ENCODE results near the gene B3GNT3. TPM values are rescaled to one million over a fixed set of nuclear protein-coding genes. Genes with fewer than 3 reads are reported as not detected.
A peak's percentile ranks its signal among the peaks of the same experiment; 100 is the strongest.

Gene B3GNT3
- total RNA-seq, 1 donor from 2014 or later, result 0.36 TPM

- Histone ChIP-seq H3K9me3 (ENCODE audit: insufficient read depth, low read depth, low read length) (no peaks in the 10 kb centered on the region), H4K20me1 (ENCODE audit: insufficient read depth, low read length) (peaks cover 56% of the 10 kb centered on the region), H3K4me3 (ENCODE audit: insufficient read depth, low read depth, low read length) (peak overlapping the region; percentile 96), H3K27ac (ENCODE audit: low read depth, low read length) (peak overlapping the region; percentile 76), H2AFZ (ENCODE audit: low read depth, low read length) (no peak overlapping the region), H3K27me3 (ENCODE audit: insufficient read depth, low read length) (no peaks in the 10 kb centered on the region), H3K4me1 (ENCODE audit: insufficient read depth, low read length) (peaks cover 16% of the 10 kb centered on the region), H3K79me2 (ENCODE audit: insufficient read depth, low read length) (peaks cover 36% of the 10 kb centered on the region), H3K36me3 (ENCODE audit: insufficient read depth, low read length) (peaks cover 28% of the 10 kb centered on the region), H3K9ac (ENCODE audit: low read length) (peak overlapping the region; percentile 99), H3K4me2 (ENCODE audit: low read length) (peak overlapping the region; percentile 98)
- TF ChIP-seq EZH2 (IDR thresholded peaks at IDR 0.05; ENCODE audit: insufficient read depth, low read length) (no peak), CTCF (IDR thresholded peaks at IDR 0.05; ENCODE audit: insufficient read depth, low read depth, low read length) (no peak)
- Mint-ChIP-seq H3K27me3 (ENCODE audit: low read depth, unreplicated experiment) (peaks cover 2% of the 10 kb centered on the region), H3K27ac (ENCODE audit: unreplicated experiment) (peak overlapping the region; percentile 99), H3K36me3 (ENCODE audit: low read depth, unreplicated experiment) (peaks cover 26% of the 10 kb centered on the region), H3K4me1 (ENCODE audit: low read depth, unreplicated experiment) (peaks cover 16% of the 10 kb centered on the region), H3K9me3 (ENCODE audit: unreplicated experiment) (no peaks in the 10 kb centered on the region), H3K4me3 (ENCODE audit: unreplicated experiment) (peak overlapping the region; percentile 99)
- DNase-seq (ENCODE audit: low read depth), result no peak
- FAIRE-seq, result no peak
These were observed 65.5 kb downstream of the B3GNT3 start for GRCh38 chr19:17860331-17860992.

GRCh38 chr19:17860993-17861360 lies 66.0 kb downstream of the B3GNT3 start:
- H3K4me2 ChIP-seq (ENCODE audit: low read length), result peak overlapping the region; percentile 98
- no peak for FAIRE-seq
- Mint-ChIP-seq H3K4me1 (ENCODE audit: low read depth, unreplicated experiment) (peaks cover 16% of the 10 kb centered on the region), H3K27me3 (ENCODE audit: low read depth, unreplicated experiment) (no peaks in the 10 kb centered on the region), H3K9me3 (ENCODE audit: unreplicated experiment) (no peaks in the 10 kb centered on the region), H3K27ac (ENCODE audit: unreplicated experiment) (peak overlapping the region; percentile 99), H3K36me3 (ENCODE audit: low read depth, unreplicated experiment) (peaks cover 29% of the 10 kb centered on the region), H3K4me3 (ENCODE audit: unreplicated experiment) (peak overlapping the region; percentile 99)
- DNase-seq (ENCODE audit: low read depth), result no peak
- TF ChIP-seq EZH2 (IDR thresholded peaks at IDR 0.05; ENCODE audit: insufficient read depth, low read length) (no peak), CTCF (IDR thresholded peaks at IDR 0.05; ENCODE audit: insufficient read depth, low read depth, low read length) (no peak)
- H3K27ac ChIP-seq (ENCODE audit: low read depth, low read length), result peak overlapping the region; percentile 76
- peaks cover 36% of the 10 kb centered on the region for H3K79me2 ChIP-seq (ENCODE audit: insufficient read depth, low read length)
- H3K9me3 ChIP-seq (ENCODE audit: insufficient read depth, low read depth, low read length), result no peaks in the 10 kb centered on the region
- peaks cover 28% of the 10 kb centered on the region for H3K36me3 ChIP-seq (ENCODE audit: insufficient read depth, low read length)
- peaks cover 16% of the 10 kb centered on the region for H3K4me1 ChIP-seq (ENCODE audit: insufficient read depth, low read length)
- H3K27me3 ChIP-seq (ENCODE audit: insufficient read depth, low read length), result no peaks in the 10 kb centered on the region
- peak overlapping the region; percentile 96 for H3K4me3 ChIP-seq (ENCODE audit: insufficient read depth, low read depth, low read length)
- no peak overlapping the region for H2AFZ ChIP-seq (ENCODE audit: low read depth, low read length)
- H3K9ac ChIP-seq (ENCODE audit: low read length), result peak overlapping the region; percentile 99
- peaks cover 61% of the 10 kb centered on the region for H4K20me1 ChIP-seq (ENCODE audit: insufficient read depth, low read length)

All from astrocyte (in vitro differentiated cells and primary cell).